ENCODE measurements around the gene SLIT1. TPM values are rescaled to one million over a fixed set of nuclear protein-coding genes. Genes with fewer than 3 reads are reported as not detected.
A peak's percentile ranks its signal among the peaks of the same experiment; 100 is the strongest.

Gene SLIT1
- total RNA-seq, 1 donor from 2014 or later: 0.23 TPM

DNA sequence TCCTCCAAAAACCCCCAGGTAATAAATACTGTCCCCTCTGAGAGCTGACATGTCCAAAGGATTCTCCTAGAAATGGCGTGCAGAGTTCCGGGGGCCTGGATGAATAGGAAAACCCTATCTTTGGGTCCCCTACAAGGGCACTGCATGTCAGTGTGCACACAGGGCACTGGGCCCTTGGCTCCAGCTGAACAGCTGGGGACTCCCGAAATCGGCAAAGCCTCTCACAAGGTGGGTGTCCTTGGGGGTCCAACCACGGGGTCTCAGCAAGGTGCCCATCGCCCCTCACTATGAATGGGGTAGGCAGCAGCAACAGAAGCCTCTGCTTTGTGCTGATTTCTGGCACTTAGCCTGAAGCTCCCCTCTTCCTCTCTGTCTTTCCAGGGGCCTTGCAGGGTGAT lies 46.1 kb downstream of the SLIT1 start:
- TF ChIP-seq, protein P1, sequence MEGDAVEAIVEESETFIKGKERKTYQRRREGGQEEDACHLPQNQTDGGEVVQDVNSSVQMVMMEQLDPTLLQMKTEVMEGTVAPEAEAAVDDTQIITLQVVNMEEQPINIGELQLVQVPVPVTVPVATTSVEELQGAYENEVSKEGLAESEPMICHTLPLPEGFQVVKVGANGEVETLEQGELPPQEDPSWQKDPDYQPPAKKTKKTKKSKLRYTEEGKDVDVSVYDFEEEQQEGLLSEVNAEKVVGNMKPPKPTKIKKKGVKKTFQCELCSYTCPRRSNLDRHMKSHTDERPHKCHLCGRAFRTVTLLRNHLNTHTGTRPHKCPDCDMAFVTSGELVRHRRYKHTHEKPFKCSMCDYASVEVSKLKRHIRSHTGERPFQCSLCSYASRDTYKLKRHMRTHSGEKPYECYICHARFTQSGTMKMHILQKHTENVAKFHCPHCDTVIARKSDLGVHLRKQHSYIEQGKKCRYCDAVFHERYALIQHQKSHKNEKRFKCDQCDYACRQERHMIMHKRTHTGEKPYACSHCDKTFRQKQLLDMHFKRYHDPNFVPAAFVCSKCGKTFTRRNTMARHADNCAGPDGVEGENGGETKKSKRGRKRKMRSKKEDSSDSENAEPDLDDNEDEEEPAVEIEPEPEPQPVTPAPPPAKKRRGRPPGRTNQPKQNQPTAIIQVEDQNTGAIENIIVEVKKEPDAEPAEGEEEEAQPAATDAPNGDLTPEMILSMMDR (IDR thresholded peaks at IDR 0.05): no peak
- intact Hi-C loops (cut with DNase I): no loop called here
- H3K4me3 ChIP-seq: no peak overlapping the region
- no peaks in the 10 kb centered on the region for H3K9me3 ChIP-seq
- no peak overlapping the region for H3K27ac ChIP-seq
- H3K4me1 ChIP-seq: no peaks in the 10 kb centered on the region
- H3K36me3 ChIP-seq: no peaks in the 10 kb centered on the region
- DNase-seq: no peak
- ATAC-seq: no peak
- no peaks in the 10 kb centered on the region for H3K27me3 ChIP-seq

DNA sequence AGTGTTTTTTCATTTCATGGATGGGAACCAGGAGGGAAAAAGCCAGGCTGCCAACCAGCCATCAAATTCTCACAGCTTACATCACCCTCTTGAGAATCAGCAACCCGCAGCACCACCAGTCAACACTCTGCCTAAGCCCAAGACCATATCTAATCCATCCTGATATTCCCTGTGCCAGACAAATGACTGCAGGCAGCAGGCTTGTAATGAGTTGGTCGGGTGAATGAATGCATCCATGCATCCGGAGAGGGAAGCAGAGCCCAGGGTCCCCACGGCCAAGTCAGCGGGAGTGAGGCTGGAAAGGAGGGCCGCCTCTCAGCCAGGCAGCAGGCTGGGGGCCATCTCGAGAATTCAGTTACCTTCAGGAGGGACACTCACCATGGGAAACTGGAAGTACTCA lies 46.9 kb downstream of the SLIT1 start:
- H3K36me3 ChIP-seq: no peaks in the 10 kb centered on the region
- H3K4me3 ChIP-seq: no peak overlapping the region
- intact Hi-C loops (cut with DNase I): no loop called here
- no peak for ATAC-seq
- no peaks in the 10 kb centered on the region for H3K9me3 ChIP-seq
- H3K4me1 ChIP-seq: no peaks in the 10 kb centered on the region
- DNase-seq: no peak
- H3K27me3 ChIP-seq: no peaks in the 10 kb centered on the region
- TF ChIP-seq, protein P1 (IDR thresholded peaks at IDR 0.05): no peak
- H3K27ac ChIP-seq: no peak overlapping the region

DNA sequence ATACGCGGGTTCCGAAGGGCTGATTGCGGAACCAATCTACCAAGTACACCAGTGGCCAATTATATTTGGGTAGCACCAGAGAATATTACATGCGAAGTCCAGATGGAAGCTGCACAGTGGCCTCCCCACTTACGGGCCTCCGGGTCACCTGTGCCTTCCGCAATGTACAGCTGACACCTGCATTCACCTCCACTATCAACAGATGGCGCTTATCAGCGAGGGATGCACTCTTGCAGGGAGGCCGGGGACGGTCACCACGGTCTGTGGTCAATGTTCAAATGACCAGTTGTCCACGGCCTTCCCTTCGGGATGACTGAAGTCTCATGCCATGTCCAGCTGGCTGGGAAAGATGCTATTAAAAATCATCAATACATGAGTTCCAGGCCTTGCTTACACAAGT lies 47.6 kb downstream of the SLIT1 start:
- DNase-seq: no peak

DNA sequence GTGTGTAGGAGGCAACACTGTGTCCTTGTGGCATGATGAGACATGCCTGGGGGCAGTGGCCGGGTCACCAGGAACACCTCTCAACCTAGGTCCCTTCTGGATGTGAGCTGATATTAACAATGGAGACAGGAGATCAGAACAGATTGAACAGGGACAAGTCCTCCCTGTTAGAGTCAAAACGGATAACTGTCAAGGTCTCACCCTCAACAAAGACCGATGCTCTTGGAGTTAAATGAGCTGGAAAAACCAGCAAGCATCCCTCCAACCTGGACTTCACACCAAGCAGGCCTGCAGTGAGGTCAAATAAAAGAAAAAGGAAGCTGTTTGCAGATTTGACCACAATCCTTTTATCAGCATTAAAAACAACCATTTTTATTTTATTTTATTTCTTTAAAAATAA lies 49.0 kb downstream of the SLIT1 start:
- intact Hi-C loops (cut with DNase I): no loop called here
- H3K4me3 ChIP-seq: no peak overlapping the region
- no peak overlapping the region for H3K27ac ChIP-seq
- H3K9me3 ChIP-seq: no peaks in the 10 kb centered on the region
- ATAC-seq (no peak), DNase-seq (peak; percentile 7)
- TF ChIP-seq, protein P1 (IDR thresholded peaks at IDR 0.05): no peak
- H3K36me3 ChIP-seq: no peaks in the 10 kb centered on the region
- H3K27me3 ChIP-seq: no peaks in the 10 kb centered on the region
- H3K4me1 ChIP-seq: no peaks in the 10 kb centered on the region

More for the DNA sequence above, 47.6 kb downstream of the SLIT1 start:
- TF ChIP-seq, protein P1 (IDR thresholded peaks at IDR 0.05): no peak
- H3K27me3 ChIP-seq: no peaks in the 10 kb centered on the region
- no peak overlapping the region for H3K27ac ChIP-seq
- H3K4me1 ChIP-seq: no peaks in the 10 kb centered on the region
- no peak overlapping the region for H3K4me3 ChIP-seq
- no peaks in the 10 kb centered on the region for H3K9me3 ChIP-seq
- no peaks in the 10 kb centered on the region for H3K36me3 ChIP-seq
- ATAC-seq: no peak
- intact Hi-C loops (cut with DNase I): no loop called here

DNA sequence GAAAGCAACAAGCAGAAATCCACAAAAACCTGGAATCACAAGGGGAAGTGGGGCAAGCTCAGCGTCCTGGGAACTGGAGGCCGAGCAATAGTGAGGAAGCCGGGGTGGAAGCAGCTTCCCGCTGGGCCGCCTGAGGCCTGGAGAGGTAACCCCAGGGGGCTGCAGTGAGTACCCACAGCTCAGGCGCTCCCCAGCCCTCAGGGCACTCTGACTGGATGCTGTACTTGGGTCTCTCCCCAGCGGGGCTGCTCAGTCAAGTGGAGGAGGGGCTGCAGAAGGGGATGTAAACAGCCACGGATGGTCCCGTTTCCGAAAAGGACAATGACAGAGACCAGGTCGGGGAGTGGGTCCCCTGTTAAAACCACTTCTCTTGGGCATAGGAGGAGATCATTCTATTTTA lies 50.3 kb downstream of the SLIT1 start:
- intact Hi-C loops (cut with DNase I): no loop called here
- ATAC-seq: no peak
- no peaks in the 10 kb centered on the region for H3K36me3 ChIP-seq
- H3K4me3 ChIP-seq: no peak overlapping the region
- no peaks in the 10 kb centered on the region for H3K9me3 ChIP-seq
- H3K27ac ChIP-seq: no peak overlapping the region
- no peaks in the 10 kb centered on the region for H3K27me3 ChIP-seq
- DNase-seq: no peak
- no peaks in the 10 kb centered on the region for H3K4me1 ChIP-seq
- TF ChIP-seq, protein P1 (IDR thresholded peaks at IDR 0.05): no peak

DNA sequence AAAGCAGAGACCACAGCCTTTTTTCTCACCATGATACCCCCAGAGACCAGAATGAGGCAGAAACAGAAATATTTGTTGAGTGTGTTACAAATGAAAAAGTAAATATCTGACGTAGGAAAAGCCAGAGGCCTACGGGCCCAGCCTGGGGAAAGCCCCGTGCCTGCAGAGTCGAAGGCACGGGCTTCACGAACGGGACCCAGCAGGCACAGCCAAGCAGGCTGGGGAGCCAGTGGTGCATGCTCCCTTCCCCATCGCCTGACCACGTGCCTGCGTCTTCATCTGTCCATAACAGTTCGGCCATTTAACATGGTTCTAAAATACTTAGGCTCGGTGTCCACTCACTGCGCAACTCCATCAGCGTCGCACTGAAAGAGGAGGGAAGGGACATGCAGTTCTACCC lies 50.8 kb downstream of the SLIT1 start:
- Histone ChIP-seq H3K9me3 (no peaks in the 10 kb centered on the region), H3K27me3 (no peaks in the 10 kb centered on the region), H3K27ac (no peak overlapping the region), H3K4me1 (no peaks in the 10 kb centered on the region), H3K4me3 (no peak overlapping the region), H3K36me3 (no peaks in the 10 kb centered on the region)
- no peak for ATAC-seq
- intact Hi-C loops (cut with DNase I): no loop called here
- DNase-seq: no peak
- TF ChIP-seq, protein P1 (IDR thresholded peaks at IDR 0.05): no peak

Measured in upper lobe of right lung (tissue), 1 donor.